ENCODE results near the gene KRT39. TPM values are rescaled to one million over a fixed set of nuclear protein-coding genes. Genes with fewer than 3 reads are reported as not detected.

Gene KRT39
- total and polyA plus RNA-seq, 8 donors = not detected

GRCh38 chr17:40950176-40950575, 16.6 kb downstream of the KRT39 start:
- TF ChIP-seq POLR2AphosphoS5 (IDR thresholded peaks at IDR 0.05) (no peak), EP300 (IDR thresholded peaks at IDR 0.05) (no peak), POLR2A (IDR thresholded peaks at IDR 0.05) (no peak)
- TF ChIP-seq, protein P1, sequence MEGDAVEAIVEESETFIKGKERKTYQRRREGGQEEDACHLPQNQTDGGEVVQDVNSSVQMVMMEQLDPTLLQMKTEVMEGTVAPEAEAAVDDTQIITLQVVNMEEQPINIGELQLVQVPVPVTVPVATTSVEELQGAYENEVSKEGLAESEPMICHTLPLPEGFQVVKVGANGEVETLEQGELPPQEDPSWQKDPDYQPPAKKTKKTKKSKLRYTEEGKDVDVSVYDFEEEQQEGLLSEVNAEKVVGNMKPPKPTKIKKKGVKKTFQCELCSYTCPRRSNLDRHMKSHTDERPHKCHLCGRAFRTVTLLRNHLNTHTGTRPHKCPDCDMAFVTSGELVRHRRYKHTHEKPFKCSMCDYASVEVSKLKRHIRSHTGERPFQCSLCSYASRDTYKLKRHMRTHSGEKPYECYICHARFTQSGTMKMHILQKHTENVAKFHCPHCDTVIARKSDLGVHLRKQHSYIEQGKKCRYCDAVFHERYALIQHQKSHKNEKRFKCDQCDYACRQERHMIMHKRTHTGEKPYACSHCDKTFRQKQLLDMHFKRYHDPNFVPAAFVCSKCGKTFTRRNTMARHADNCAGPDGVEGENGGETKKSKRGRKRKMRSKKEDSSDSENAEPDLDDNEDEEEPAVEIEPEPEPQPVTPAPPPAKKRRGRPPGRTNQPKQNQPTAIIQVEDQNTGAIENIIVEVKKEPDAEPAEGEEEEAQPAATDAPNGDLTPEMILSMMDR (IDR thresholded peaks at IDR 0.05) = no peak
- Histone ChIP-seq H3K36me3 (no peaks in the 10 kb centered on the region), H3K4me3 (no peak overlapping the region), H3K27ac (no peak overlapping the region), H3K27me3 (peaks cover 0 to 39% (median 6%) of the 10 kb centered on the region in 3 donors), H3K9me3 (no peaks in the 10 kb centered on the region), H3K4me1 (peaks cover 0 to 10% (median 2%) of the 10 kb centered on the region in 4 donors)
- WGBS, 5 donors = 68 to 77% (median 77%) methylated on average over 7 of the region's 7 CpGs
- no peak for DNase-seq
- intact Hi-C loops (cut with DNase I; ENCODE audit: low total_unique reads) = no loop called here

- Histone ChIP-seq H3K4me3 (no peak overlapping the region), H3K27ac (no peak overlapping the region), H3K9me3 (no peaks in the 10 kb centered on the region), H3K27me3 (peaks cover 0 to 38% (median 6%) of the 10 kb centered on the region in 3 donors), H3K36me3 (no peaks in the 10 kb centered on the region), H3K4me1 (peaks cover 0 to 10% (median 2%) of the 10 kb centered on the region in 4 donors)
- intact Hi-C loops (cut with DNase I; ENCODE audit: low total_unique reads) = no loop called here
- TF ChIP-seq POLR2A (IDR thresholded peaks at IDR 0.05) (no peak), POLR2AphosphoS5 (IDR thresholded peaks at IDR 0.05) (no peak), EP300 (IDR thresholded peaks at IDR 0.05) (no peak)
- TF ChIP-seq, protein P1 (IDR thresholded peaks at IDR 0.05) = no peak
- WGBS, 5 donors = 5 to 22% (median 16%) methylated on average over 6 to 10 of the region's 10 CpGs
- peak in 1 of 2 donors; percentile 63 for DNase-seq
These were observed 17.3 kb downstream of the KRT39 start for GRCh38 chr17:40949418-40949817.

GRCh38 chr17:40947929-40948328, 18.8 kb downstream of the KRT39 start:
- TF ChIP-seq POLR2AphosphoS5 (IDR thresholded peaks at IDR 0.05) (no peak), POLR2A (IDR thresholded peaks at IDR 0.05) (no peak), EP300 (IDR thresholded peaks at IDR 0.05) (no peak)
- TF ChIP-seq, protein P1 (IDR thresholded peaks at IDR 0.05) = no peak
- WGBS, 5 donors = 76 to 86% (median 83%) methylated on average over 2 of the region's 2 CpGs
- Histone ChIP-seq H3K27me3 (peaks cover 0 to 38% (median 6%) of the 10 kb centered on the region in 3 donors), H3K27ac (no peak overlapping the region), H3K4me1 (peaks cover 0 to 10% (median 2%) of the 10 kb centered on the region in 4 donors), H3K36me3 (no peaks in the 10 kb centered on the region), H3K9me3 (no peaks in the 10 kb centered on the region), H3K4me3 (no peak overlapping the region)
- no peak for DNase-seq
- intact Hi-C loops (cut with DNase I; ENCODE audit: low total_unique reads) = no loop called here

GRCh38 chr17:40945414-40945813, 21.3 kb downstream of the KRT39 start:
- DNase-seq = no peak
- Histone ChIP-seq H3K9me3 (no peaks in the 10 kb centered on the region), H3K36me3 (no peaks in the 10 kb centered on the region), H3K4me3 (no peak overlapping the region), H3K27ac (no peak overlapping the region), H3K4me1 (peaks cover 0 to 10% (median 2%) of the 10 kb centered on the region in 4 donors), H3K27me3 (peaks cover 0 to 38% (median 6%) of the 10 kb centered on the region in 3 donors)
- 31 to 67% (median 47%) methylated on average over 6 of the region's 6 CpGs for WGBS, 5 donors
- TF ChIP-seq, protein P1 (IDR thresholded peaks at IDR 0.05) = no peak
- TF ChIP-seq EP300 (IDR thresholded peaks at IDR 0.05) (no peak), POLR2A (IDR thresholded peaks at IDR 0.05) (no peak)
- intact Hi-C loops (cut with DNase I; ENCODE audit: low total_unique reads) = no loop called here
